ENCODE data around the gene RAB27A.

DNA sequence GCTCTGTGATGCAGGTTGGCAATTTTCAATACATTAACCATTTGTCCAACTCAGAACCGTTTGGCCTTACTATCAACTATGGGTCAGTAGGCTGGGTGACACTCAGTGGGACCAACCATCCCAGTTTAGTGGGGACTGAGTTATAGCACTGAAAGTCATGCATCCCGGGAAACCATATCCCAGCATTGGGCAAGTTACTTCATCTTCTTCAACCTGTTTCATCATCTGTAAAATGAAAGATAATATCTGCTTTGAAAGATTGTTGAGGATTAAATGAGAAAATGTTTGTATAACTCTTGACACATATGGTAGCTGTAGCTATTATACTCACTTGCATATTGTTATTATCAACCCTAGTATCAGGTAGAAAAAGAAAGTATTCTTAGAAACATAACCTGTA is 11.9 kb downstream of the RAB27A start:
- TF ChIP-seq, protein P1, sequence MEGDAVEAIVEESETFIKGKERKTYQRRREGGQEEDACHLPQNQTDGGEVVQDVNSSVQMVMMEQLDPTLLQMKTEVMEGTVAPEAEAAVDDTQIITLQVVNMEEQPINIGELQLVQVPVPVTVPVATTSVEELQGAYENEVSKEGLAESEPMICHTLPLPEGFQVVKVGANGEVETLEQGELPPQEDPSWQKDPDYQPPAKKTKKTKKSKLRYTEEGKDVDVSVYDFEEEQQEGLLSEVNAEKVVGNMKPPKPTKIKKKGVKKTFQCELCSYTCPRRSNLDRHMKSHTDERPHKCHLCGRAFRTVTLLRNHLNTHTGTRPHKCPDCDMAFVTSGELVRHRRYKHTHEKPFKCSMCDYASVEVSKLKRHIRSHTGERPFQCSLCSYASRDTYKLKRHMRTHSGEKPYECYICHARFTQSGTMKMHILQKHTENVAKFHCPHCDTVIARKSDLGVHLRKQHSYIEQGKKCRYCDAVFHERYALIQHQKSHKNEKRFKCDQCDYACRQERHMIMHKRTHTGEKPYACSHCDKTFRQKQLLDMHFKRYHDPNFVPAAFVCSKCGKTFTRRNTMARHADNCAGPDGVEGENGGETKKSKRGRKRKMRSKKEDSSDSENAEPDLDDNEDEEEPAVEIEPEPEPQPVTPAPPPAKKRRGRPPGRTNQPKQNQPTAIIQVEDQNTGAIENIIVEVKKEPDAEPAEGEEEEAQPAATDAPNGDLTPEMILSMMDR (IDR thresholded peaks at IDR 0.05), result no peak
- TF ChIP-seq EP300 (IDR thresholded peaks at IDR 0.05), result no peak

Measured in upper lobe of left lung (tissue), 4 donors.